Erythroblast (primary cell): Measurements from ENCODE around the gene OAS1.

Experiments used
- DNase-seq, 2 experiments: peaks; one replicate each; lab custom pipeline; 2025; lab: John Stamatoyannopoulos, UW
- GATA1 ChIP-seq: IDR thresholded peaks from 2 replicates; pipeline ENCODE4 v1.6.1; 2011; ENCODE audit warnings: low read depth, mild to moderate bottlenecking, control low read depth, low read length, moderate library complexity
- POLR2A ChIP-seq: IDR thresholded peaks from 2 replicates; pipeline ENCODE4 v1.6.1; 2011; ENCODE audit warnings: mild to moderate bottlenecking, low read length

OAS1 gene

DNA sequence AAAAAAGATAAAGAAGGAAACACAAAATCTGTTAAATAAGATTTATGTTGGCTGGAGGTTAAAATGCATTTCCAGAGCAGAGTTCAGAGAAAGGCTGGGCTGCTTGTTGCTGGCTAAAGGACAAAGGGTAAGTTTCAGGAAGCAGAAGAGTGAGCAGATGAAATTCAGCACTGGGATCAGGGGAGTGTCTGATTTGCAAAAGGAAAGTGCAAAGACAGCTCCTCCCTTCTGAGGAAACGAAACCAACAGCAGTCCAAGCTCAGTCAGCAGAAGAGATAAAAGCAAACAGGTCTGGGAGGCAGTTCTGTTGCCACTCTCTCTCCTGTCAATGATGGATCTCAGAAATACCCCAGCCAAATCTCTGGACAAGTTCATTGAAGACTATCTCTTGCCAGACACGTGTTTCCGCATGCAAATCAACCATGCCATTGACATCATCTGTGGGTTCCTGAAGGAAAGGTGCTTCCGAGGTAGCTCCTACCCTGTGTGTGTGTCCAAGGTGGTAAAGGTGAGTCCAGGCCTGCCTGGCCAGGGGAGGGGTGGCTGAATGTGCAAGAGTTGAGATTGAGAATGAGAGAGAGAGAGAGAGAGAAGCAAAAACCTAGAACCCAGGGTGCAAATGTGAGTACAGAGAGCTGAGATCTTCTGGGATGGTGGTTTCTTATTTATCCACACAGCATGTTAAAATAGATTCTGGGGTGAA, at the start of gene OAS1:
Gene OAS1 (plus strand): TSS at position 251 of the 703 bp plus-strand sequence. CDS start 78 bp downstream, at position 329.
- DNase-seq = no peak
- TF ChIP-seq GATA1 = no peak
- no peak for TF ChIP-seq POLR2A

GRCh38 chr12:112859291-112859690, 47.5 kb upstream of the OAS1 start:
- DNase-seq = no peak
- TF ChIP-seq POLR2A (no peak), GATA1 (no peak)

DNA sequence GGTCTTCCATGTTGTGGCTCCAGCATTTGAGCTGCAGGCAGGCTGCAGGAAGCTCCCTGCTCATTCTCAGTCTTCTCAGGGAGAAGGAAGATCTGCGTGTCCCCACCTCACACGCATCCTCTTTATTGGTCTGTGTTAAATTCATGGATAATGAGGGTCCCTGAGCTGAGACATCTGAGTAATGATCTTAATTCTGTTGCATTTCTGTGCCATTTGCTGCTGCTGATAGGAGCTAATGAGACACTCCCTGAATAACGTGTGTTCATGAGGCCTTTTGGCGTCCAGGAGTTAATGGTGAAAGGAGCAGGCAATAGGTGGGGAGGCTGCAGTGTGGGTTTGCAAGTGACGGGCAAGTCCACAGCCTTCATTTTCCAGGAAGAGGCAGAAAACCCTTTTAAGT, 46.6 kb upstream of the OAS1 start:
- TF ChIP-seq GATA1 = no peak
- TF ChIP-seq POLR2A = no peak
- DNase-seq = no peak

DNA sequence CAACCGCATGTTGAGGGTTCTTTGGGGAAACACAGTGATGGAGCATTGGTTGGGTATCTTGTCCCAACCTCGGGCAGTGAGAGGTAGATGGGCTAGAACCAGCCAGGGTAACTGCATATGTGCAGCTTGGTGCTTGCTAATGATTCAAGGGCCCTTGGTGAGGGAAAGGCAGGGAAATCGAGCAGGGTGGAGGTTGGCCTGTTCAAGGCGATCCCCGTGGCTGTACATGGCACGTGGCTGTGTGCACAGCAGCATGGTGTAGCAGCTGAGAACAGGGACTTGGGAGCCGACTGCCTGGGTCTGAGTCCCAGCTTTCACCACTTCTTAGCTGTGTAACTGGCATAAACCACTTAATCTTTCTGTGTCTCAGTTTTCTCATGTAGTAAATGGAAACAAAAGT, 45.5 kb upstream of the OAS1 start:
- DNase-seq = no peak
- TF ChIP-seq POLR2A = no peak
- TF ChIP-seq GATA1 = no peak

DNA sequence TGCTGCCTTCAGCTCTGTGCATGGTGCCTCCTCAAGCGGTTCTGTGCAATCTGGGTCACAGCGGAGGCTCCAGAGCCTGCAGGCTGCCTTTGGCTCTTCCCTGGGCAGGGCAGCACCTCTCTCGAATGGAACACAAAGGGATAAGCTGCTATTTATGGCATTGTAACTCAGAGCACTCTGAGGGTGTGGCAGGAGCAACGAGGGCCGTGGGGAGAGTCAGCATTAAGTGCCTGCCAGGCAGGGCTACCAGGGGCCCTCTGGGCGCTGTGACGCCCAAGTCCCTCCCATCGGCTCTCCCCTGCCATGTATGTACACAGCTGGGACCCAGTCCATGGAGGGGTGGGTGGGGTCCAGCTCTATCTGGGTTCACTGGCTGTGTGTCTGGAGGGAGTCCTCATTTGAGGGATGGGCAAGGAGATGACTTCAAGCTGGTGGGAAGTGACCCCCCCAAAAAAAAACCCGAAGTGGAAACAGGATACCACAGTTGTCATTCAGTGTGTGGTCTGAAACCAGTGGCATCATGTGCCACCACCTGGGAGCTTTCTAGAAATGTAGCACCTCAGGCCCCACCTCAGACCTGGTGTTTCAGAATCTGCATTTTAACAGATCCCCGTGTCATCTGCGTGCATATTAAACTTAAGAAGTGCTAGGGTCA, 44.0 kb upstream of the OAS1 start:
- no peak for DNase-seq

GRCh38 chr12:112868459-112869041, 38.2 kb upstream of the OAS1 start:
- DNase-seq = no peak
- no peak for TF ChIP-seq POLR2A
- TF ChIP-seq GATA1 = no peak

More for the DNA sequence above, 44.0 kb upstream of the OAS1 start:
- TF ChIP-seq GATA1 (no peak), POLR2A (no peak)

DNA sequence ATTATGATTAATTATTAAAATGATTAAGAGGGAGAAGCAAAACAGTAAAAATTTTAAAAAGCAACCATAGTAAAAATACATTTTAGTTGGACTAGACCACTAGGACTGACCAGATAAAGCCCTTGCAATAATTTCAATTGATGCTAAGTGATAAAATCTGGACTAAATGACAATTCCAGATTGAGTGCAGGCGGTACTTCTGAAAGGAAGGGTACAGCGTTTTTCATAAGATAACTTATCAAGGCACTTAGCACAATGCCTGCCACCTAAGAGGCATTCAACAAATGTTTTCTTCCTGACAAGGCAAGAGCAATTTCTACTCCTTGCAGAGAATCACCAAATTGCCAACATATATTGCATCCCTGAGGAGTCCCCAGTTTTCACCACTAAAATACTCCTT, 37.7 kb upstream of the OAS1 start:
- TF ChIP-seq POLR2A (no peak), GATA1 (no peak)
- DNase-seq = no peak

- no peak for DNase-seq
- TF ChIP-seq POLR2A (no peak), GATA1 (no peak)
Measured at GRCh38 chr12:112869778-112870177, 37.0 kb upstream of the OAS1 start.

DNA sequence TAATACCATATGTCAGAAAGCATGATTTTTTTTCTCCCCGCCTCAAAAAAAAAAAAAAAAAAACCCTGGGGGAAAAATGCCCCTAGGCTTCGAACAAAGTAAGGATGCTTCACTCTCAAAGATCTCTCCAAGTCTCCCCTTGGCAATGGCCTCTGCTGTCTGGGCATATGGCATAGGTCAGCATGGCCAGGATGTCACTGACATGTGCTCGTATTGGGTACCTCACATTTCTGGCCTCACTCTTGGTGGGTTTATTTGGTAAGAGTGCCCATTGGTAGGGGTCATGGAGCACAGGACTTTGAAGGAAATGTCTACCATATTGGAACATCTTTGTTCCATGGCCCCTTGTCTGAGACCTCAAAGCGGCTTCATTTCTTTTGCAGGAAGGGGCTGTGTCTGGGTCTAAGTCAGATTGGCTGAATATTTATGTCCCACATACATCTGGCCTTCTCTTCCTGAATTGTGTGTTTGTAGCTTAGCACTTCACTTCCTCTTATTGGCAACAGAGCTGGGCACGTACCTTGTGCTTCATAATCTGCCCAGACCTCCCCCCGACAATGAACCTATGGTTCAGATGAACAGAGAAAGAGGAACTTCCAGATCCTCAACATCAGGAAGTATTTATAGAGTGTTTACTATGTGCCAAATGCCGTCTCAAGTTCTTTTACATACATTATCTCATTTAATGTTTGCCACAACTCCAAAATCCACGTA, 36.3 kb upstream of the OAS1 start:
- TF ChIP-seq POLR2A = no peak
- no peak for TF ChIP-seq GATA1
- DNase-seq = no peak

DNA sequence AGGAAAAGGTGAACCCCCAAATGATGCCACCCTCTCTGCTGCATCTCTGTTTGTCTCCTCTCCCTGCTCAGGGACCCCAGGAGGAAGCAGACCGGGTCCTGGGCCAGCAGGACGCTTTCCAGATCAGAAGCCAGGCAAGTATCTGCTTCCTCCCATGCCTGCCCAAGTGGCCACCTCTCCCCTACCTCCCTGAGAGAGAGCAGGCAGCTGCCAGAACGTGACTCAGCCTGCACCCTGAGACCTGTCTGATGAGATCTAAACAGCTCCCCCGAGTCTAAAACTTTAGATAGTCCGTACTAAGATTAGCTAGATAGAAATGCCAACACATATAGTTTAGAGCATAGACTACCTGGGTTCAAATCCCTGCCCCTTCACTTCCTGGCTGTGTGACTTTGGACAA, 31.2 kb upstream of the OAS1 start:
- no peak for DNase-seq
- TF ChIP-seq POLR2A (no peak), GATA1 (no peak)

GRCh38 chr12:112876506-112876905, 30.3 kb upstream of the OAS1 start:
- TF ChIP-seq POLR2A = no peak
- TF ChIP-seq GATA1 = no peak
- no peak for DNase-seq

GRCh38 chr12:112877006-112877405, 29.8 kb upstream of the OAS1 start:
- no peak for DNase-seq
- TF ChIP-seq GATA1 (no peak), POLR2A (no peak)

DNA sequence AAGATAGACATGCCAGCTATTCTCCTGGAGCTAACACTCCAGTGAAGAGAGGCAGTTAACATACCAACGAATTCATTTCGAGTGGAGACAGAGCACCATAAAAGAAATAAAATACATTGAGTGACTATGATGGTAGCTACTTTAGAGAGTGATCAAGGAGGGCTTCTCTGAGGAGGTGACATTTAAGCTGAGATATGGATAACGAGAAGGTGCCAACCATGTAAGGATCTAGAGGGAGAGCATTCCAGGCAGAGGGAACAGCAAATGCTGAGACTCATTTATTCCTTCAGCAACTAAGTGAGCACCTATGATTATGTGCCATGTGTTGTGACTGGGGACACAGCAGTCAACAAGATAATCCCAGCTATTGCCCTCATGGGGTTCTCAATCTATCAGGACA, 28.3 kb upstream of the OAS1 start:
- no peak for TF ChIP-seq GATA1
- no peak for TF ChIP-seq POLR2A
- DNase-seq = no peak

- no peak for DNase-seq
- no peak for TF ChIP-seq GATA1
- TF ChIP-seq POLR2A = no peak
Measured at GRCh38 chr12:112879191-112879705, 27.5 kb upstream of the OAS1 start.
